Measurements from ENCODE around the gene CALML6. TPM values are rescaled to one million over a fixed set of nuclear protein-coding genes. Genes with fewer than 3 reads are reported as not detected.
"Not testable (repeated sequence)": the region's sequence is repeated elsewhere in the genome, so short reads cannot be mapped to it uniquely, and the experiment has no call there.

CALML6 gene
- total RNA-seq, 2 experiments from 2014 or later: 0.41 to 0.86 TPM

DNA sequence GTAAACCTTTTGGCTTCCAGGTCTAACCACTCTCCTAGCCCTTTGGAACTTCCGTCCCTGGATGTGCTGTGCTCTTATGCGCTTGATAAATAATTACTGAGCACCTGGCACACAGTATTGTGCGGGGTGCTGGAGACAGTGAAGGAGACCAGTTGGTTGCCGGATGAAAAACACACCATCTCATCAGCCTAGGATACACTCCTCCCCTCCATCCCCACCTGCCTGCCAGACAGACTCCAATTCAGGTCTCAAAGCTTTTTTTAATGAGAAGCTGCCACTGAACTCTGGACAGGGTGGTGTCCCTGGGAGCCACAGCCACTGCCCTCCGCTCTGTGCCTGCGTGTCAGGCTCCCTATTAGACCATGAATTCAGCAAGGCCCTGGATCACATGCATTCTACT lies 33.3 kb upstream of the CALML6 start:
- CTCF ChIA-PET: interaction anchor here (1.2 kb wide), 1 partner anchor 10 kb away, joined by 3 read pairs; no protein-coding TSS in a partner anchor
- no peaks in the 10 kb centered on the region for H3K27me3 Mint-ChIP-seq (ENCODE audit: low read depth)
- H3K4me1 Mint-ChIP-seq (ENCODE audit: low read depth): peaks cover 62% of the 10 kb centered on the region
- intact Hi-C loops (cut with micrococcal nuclease): no loop called here
- H3K9me3 Mint-ChIP-seq: no peaks in the 10 kb centered on the region
- H3K4me3 Mint-ChIP-seq: no peak overlapping the region
- H3K27ac Mint-ChIP-seq: no peak overlapping the region
- DNase-seq: no peak
- peaks cover 10% of the 10 kb centered on the region for H3K36me3 Mint-ChIP-seq (ENCODE audit: low read depth)

GRCh38 chr1:1883092-1883873 lies 31.8 kb upstream of the CALML6 start:
- no peak overlapping the region for H3K4me3 Mint-ChIP-seq
- H3K27ac Mint-ChIP-seq: peak overlapping the region; percentile 60
- no peaks in the 10 kb centered on the region for H3K9me3 Mint-ChIP-seq
- CTCF ChIA-PET: interaction anchor here (0.9 to 1.1 kb wide), 3 partner anchors 16 to 60 kb away, joined by 3 read pairs; no protein-coding TSS in a partner anchor
- H3K36me3 Mint-ChIP-seq (ENCODE audit: low read depth): peaks cover 13% of the 10 kb centered on the region
- H3K4me1 Mint-ChIP-seq (ENCODE audit: low read depth): peaks cover 66% of the 10 kb centered on the region
- H3K27me3 Mint-ChIP-seq (ENCODE audit: low read depth): no peaks in the 10 kb centered on the region
- DNase-seq: no peak
- intact Hi-C loops (cut with micrococcal nuclease): no loop called here

GRCh38 chr1:1883890-1884289 lies 31.2 kb upstream of the CALML6 start:
- DNase-seq; H3K9me3 Mint-ChIP-seq; H3K27ac Mint-ChIP-seq; H3K4me3 Mint-ChIP-seq; intact Hi-C loops (cut with micrococcal nuclease); H3K36me3 Mint-ChIP-seq (ENCODE audit: low read depth); H3K27me3 Mint-ChIP-seq (ENCODE audit: low read depth): not testable (repeated sequence)
- H3K4me1 Mint-ChIP-seq (ENCODE audit: low read depth): peaks cover 66% of the 10 kb centered on the region
- CTCF ChIA-PET: interaction anchor here (0.9 to 1.2 kb wide), 2 partner anchors 15 to 31 kb away, joined by 3 to 5 read pairs; no protein-coding TSS in a partner anchor

- Mint-ChIP-seq H3K4me1 (ENCODE audit: low read depth) (peaks cover 49% of the 10 kb centered on the region), H3K36me3 (ENCODE audit: low read depth) (peaks cover 5% of the 10 kb centered on the region), H3K9me3 (no peaks in the 10 kb centered on the region), H3K27ac (peak overlapping the region; percentile 81), H3K27me3 (ENCODE audit: low read depth) (no peaks in the 10 kb centered on the region), H3K4me3 (peak overlapping the region; percentile 81)
- DNase-seq: no peak
- intact Hi-C loops (cut with micrococcal nuclease): loop anchor here (5.0 kb wide), 1 partner anchor 47 kb away; no protein-coding TSS in a partner anchor
- CTCF ChIA-PET: interaction anchor here (1.3 kb wide), 1 partner anchor 17 kb away, joined by 4 read pairs; no protein-coding TSS in a partner anchor
Observed at GRCh38 chr1:1889090-1889750, 25.8 kb upstream of the CALML6 start.

DNA sequence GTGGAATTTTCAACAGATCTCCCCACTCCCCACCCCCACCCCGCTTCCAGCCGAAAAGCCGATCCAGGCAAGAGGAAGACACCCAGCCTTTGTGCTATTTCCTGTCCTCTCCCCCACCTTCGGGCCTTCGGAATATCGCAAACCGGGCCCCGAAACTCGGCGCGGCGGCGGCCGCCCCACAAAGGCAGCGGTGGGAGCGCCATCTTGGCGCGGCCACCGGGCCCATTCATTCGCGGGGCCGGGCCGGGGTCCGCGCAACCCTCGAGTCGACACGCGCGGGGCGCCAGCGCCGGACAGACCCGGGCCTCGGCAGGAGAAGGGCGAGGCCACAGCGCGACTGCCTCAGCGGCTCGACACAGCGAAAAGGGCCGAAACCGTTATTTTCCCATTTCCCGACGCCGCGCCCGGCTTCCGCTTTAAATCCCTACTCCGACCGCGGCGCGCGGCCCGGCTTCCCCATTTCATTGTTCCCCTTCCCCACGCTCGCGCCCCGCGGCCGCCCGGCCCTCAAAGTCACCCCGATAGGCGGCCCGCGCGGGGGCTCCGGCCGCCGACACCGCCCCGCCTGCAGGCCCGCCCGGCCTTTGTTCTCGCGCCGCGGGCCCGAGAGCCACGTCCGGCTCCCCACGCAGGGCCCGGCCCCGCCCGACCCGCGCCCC lies 25.1 kb upstream of the CALML6 start:
- H3K4me1 Mint-ChIP-seq (ENCODE audit: low read depth): peaks cover 54% of the 10 kb centered on the region
- H3K4me3 Mint-ChIP-seq: peak overlapping the region; percentile 81
- no peaks in the 10 kb centered on the region for H3K27me3 Mint-ChIP-seq (ENCODE audit: low read depth)
- peak; percentile 44 for DNase-seq
- CTCF ChIA-PET: no interaction called here
- H3K9me3 Mint-ChIP-seq: no peaks in the 10 kb centered on the region
- intact Hi-C loops (cut with micrococcal nuclease): loop anchor here (5.0 kb wide), 3 partner anchors 48 to 378 kb away; partner anchors contain the start of gene ATAD3A
- H3K36me3 Mint-ChIP-seq (ENCODE audit: low read depth): peaks cover 5% of the 10 kb centered on the region
- H3K27ac Mint-ChIP-seq: peak overlapping the region; percentile 81

- H3K4me1 Mint-ChIP-seq (ENCODE audit: low read depth): peaks cover 56% of the 10 kb centered on the region
- CTCF ChIA-PET: no interaction called here
- peak; percentile 79 for DNase-seq
- H3K27me3 Mint-ChIP-seq (ENCODE audit: low read depth): peaks cover under 1% of the 10 kb centered on the region
- peaks cover 5% of the 10 kb centered on the region for H3K36me3 Mint-ChIP-seq (ENCODE audit: low read depth)
- H3K4me3 Mint-ChIP-seq: peak within 1 kb of the TSS; percentile 81
- intact Hi-C loops (cut with micrococcal nuclease): loop anchor here (1.0 to 5.0 kb wide), 4 partner anchors 19 to 378 kb away; partner anchors contain the start of genes ATAD3A and NADK
- H3K9me3 Mint-ChIP-seq: no peaks in the 10 kb centered on the region
- peak within 1 kb of the TSS; percentile 86 for H3K27ac Mint-ChIP-seq
Observed at GRCh38 chr1:1890506-1891348, 24.3 kb upstream of the CALML6 start, which contains the start of gene GNB1. GNB1 (minus strand) TSS chr1:1891087; CDS start chr1:1825453, 65,634 bp downstream.

DNA sequence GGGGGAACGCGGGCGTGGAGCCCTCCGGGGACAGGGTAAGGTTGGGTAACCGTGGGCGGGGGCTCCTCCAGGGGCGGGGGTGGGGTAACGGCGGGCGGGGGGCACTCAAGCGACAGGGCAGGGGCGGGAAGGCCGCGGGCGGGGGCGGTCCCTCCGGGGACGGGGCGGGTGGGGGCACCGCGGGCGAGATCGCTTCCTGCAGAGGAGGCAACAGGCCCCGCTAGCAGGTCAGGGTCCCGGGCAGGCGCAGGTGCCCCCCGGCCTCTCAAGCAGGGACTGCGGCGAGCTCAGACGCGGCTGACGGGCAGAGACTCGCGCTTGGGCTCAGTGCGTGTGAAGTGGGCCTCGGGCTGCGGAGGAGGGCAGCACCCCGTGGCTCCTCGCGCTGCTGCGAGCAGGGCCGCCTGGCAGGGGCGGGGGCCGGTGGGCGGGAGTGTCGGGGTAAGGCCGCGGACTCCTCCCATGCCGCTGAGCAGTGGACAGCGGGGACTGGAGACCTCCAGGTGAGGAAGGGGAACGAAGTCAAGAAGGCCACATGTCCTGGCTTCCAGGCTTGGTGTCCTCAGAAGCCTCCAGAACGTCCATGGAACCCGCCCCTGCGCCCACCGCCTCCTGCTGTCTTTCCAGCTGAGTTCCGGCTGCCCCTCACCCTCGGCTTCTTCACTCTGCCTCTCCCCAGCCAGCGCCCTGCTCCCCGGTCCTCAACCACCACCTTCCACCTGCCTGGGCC lies 23.5 kb upstream of the CALML6 start:
- peak; percentile 62 for DNase-seq
- Mint-ChIP-seq H3K4me1 (ENCODE audit: low read depth) (peaks cover 50% of the 10 kb centered on the region), H3K36me3 (ENCODE audit: low read depth) (peaks cover 5% of the 10 kb centered on the region), H3K27ac (peak overlapping the region; percentile 86), H3K9me3 (no peaks in the 10 kb centered on the region), H3K4me3 (peak overlapping the region; percentile 74), H3K27me3 (ENCODE audit: low read depth) (peaks cover 5% of the 10 kb centered on the region)
- CTCF ChIA-PET: no interaction called here
- intact Hi-C loops (cut with micrococcal nuclease): loop anchor here (1.0 to 5.0 kb wide), 4 partner anchors 18 to 379 kb away; partner anchors contain the start of genes ATAD3A and NADK

DNA sequence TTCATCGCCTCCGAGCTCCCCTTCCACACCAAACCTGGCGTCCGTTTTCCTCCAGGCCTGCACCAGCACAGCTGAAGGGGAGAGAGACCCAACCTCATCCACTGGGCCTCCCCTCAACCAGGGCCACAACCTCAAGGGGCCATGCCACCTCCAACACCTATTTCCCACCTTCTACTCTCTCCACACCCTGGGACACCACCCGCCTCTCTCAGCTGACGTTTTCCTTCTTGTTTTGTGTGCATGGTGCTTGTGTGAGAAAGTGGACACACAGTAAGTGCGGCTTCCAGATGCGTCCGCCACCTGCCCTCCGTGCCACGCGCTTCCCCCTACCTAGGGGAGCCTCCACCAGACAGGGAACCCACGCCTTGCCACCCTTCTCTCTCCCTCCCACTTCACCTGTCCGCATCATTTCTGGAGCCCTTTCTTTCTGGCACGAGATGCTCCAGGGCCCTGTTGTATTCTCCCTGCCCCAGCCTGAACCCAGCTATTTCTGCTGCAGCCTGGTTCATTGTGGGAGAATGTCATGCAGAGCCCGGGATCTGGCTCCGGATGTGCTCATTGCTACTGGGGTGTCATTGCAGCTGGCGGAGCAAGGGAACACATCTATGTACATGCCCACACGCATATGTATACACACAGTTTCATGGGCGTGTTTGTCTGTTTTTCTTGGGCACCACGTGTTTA lies 22.8 kb upstream of the CALML6 start:
- peaks cover 46% of the 10 kb centered on the region for H3K4me1 Mint-ChIP-seq (ENCODE audit: low read depth)
- intact Hi-C loops (cut with micrococcal nuclease): loop anchor here (5.0 kb wide), 2 partner anchors 65 to 380 kb away; partner anchors contain the start of gene ATAD3A
- H3K27ac Mint-ChIP-seq: peak overlapping the region; percentile 86
- DNase-seq: no peak
- H3K36me3 Mint-ChIP-seq (ENCODE audit: low read depth): peaks cover 5% of the 10 kb centered on the region
- no peaks in the 10 kb centered on the region for H3K9me3 Mint-ChIP-seq
- H3K4me3 Mint-ChIP-seq: peak overlapping the region; percentile 74
- peaks cover 5% of the 10 kb centered on the region for H3K27me3 Mint-ChIP-seq (ENCODE audit: low read depth)
- CTCF ChIA-PET: no interaction called here

DNA sequence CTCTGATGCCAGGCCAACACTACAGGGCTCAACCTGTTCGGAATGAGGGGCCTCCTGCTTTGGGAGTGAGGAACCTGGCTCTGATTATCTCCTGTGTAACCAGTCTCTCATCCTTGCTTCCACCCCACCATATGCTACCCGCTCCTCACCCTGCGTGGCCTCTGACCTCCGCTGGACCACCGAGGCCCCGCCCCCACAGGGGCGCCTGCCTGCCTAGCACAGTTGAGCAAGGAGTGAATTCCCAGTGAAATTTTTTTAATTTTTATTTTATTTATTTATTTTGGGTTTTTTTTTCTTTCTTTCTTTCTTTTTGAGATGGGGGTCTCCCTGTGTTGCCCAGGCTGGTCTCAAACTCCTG lies 22.3 kb upstream of the CALML6 start:
- H3K4me1 Mint-ChIP-seq (ENCODE audit: low read depth): peaks cover 42% of the 10 kb centered on the region
- CTCF ChIA-PET: no interaction called here
- no peak for DNase-seq
- H3K27me3 Mint-ChIP-seq (ENCODE audit: low read depth): peaks cover 5% of the 10 kb centered on the region
- peak overlapping the region; percentile 74 for H3K4me3 Mint-ChIP-seq
- H3K9me3 Mint-ChIP-seq: no peaks in the 10 kb centered on the region
- intact Hi-C loops (cut with micrococcal nuclease): loop anchor here (5.0 kb wide), 2 partner anchors 65 to 380 kb away; partner anchors contain the start of gene ATAD3A
- H3K27ac Mint-ChIP-seq: peak overlapping the region; percentile 86
- H3K36me3 Mint-ChIP-seq (ENCODE audit: low read depth): peaks cover 5% of the 10 kb centered on the region

GRCh38 chr1:1893291-1893985 lies 21.6 kb upstream of the CALML6 start:
- no peak overlapping the region for H3K27ac Mint-ChIP-seq
- DNase-seq: no peak
- CTCF ChIA-PET: no interaction called here
- no peak overlapping the region for H3K4me3 Mint-ChIP-seq
- intact Hi-C loops (cut with micrococcal nuclease): loop anchor here (5.0 kb wide), 2 partner anchors 66 to 381 kb away; partner anchors contain the start of gene ATAD3A
- H3K27me3 Mint-ChIP-seq (ENCODE audit: low read depth): peaks cover 5% of the 10 kb centered on the region
- H3K4me1 Mint-ChIP-seq (ENCODE audit: low read depth): peaks cover 35% of the 10 kb centered on the region
- no peaks in the 10 kb centered on the region for H3K9me3 Mint-ChIP-seq
- H3K36me3 Mint-ChIP-seq (ENCODE audit: low read depth): peaks cover 1% of the 10 kb centered on the region
